Measurements from ENCODE around the gene LILRB2.
"Not testable (repeated sequence)": the region's sequence is repeated elsewhere in the genome, so short reads cannot be mapped to it uniquely, and the experiment has no call there.

GRCh38 chr19:54278056-54278455 is 2.9 kb downstream of the LILRB2 start:
- TF ChIP-seq CTCF (IDR thresholded peaks at IDR 0.05; ENCODE audit: low read length); EZH2 (IDR thresholded peaks at IDR 0.05; ENCODE audit: borderline replicate concordance, low read length): not testable (repeated sequence)

Measured in OCI-LY1 (cell line).